Liver (tissue), 3 donors: ENCODE data around the gene ZNF785.

Experiments
- CTCF ChIP-seq: fragments of 150-350 bp; IDR thresholded peaks from 2 replicates; pipeline ENCODE4 v1.5.1; 2017; ENCODE audit warnings: improper control_type of control experiment, low read depth, low read length; ENCODE audit not compliant: missing input control
- GABPA ChIP-seq, 2 donors: IDR thresholded peaks in 1 of 2; conservative IDR thresholded peaks in 1 of 2; 2 replicates each; pipeline ENCODE4 v1.6.1; 2016; ENCODE audit warnings: antibody characterized with exemption in 2 of 2, mild to moderate bottlenecking in 1 of 2, moderate library complexity in 1 of 2
- NR2F2 ChIP-seq: IDR thresholded peaks from 2 replicates; pipeline ENCODE4 v1.6.1; 2016; ENCODE audit warnings: antibody characterized with exemption
- RAD21 ChIP-seq, 2 donors: IDR thresholded peaks; 2 replicates each; pipeline ENCODE4 v1.6.1; 2016; ENCODE audit warnings: antibody characterized with exemption in 2 of 2, mild to moderate bottlenecking in 2 of 2
- donor health status: healthy.
- donor health status: healthy.

GRCh38 chr16:30585400-30586191, at the start of gene ZNF785:
- TF ChIP-seq GABPA (IDR thresholded peaks at IDR 0.05 in 1 of 2, conservative IDR thresholded peaks at IDR 0.05 in 1 of 2), result peak; percentile 54 to 86
- peak; percentile 32 for TF ChIP-seq CTCF
- peak; percentile 72 to 74 for TF ChIP-seq RAD21 (IDR thresholded peaks at IDR 0.05)
- TF ChIP-seq NR2F2, result peak; percentile 82
